HAP-1 (cell line): ENCODE results near the gene RAPSN.

ENCODE experiments used
- DNase-seq, 2 experiments: peaks; one replicate each; pipeline ENCODE4 v3.0.0-alpha.2; 2016 to 2020; ENCODE audit warnings: low spot score in 2 of 2
- H3K27me3 ChIP-seq: fragments of 250-450 bp; sonication (Bioruptor Pico); 2 replicates; pipeline ENCODE4 v1.5.1; 2020; ENCODE audit warnings: low read depth, mild to moderate bottlenecking, moderate library complexity
- H3K36me3 ChIP-seq: fragments of 250-450 bp; sonication (Bioruptor Pico); replicated peaks from 2 replicates; pipeline ENCODE4 v1.5.1; 2020; ENCODE audit warnings: mild to moderate bottlenecking
- H3K4me1 ChIP-seq: fragments of 250-450 bp; sonication (Bioruptor Pico); 2 replicates; pipeline ENCODE4 v1.5.1; 2020; ENCODE audit warnings: mild to moderate bottlenecking
- H3K4me3 ChIP-seq: fragments of 250-450 bp; sonication (Bioruptor Pico); 2 replicates; pipeline ENCODE4 v1.5.1; 2020; ENCODE audit warnings: mild to moderate bottlenecking, moderate library complexity
- H3K9me3 ChIP-seq: fragments of 250-450 bp; sonication (Bioruptor Pico); 2 replicates; pipeline ENCODE4 v1.5.1; 2020; ENCODE audit warnings: mild to moderate bottlenecking, moderate library complexity
- in situ Hi-C: fragments of 300-500 bp; cut with MboI; formaldehyde crosslinking; loops from 3 replicates; pipeline ENCODE4 v1.14.3; 2020; ENCODE audit warnings: low sequenced_read_pairs, inconsistent platforms, mixed read lengths

Gene RAPSN

DNA sequence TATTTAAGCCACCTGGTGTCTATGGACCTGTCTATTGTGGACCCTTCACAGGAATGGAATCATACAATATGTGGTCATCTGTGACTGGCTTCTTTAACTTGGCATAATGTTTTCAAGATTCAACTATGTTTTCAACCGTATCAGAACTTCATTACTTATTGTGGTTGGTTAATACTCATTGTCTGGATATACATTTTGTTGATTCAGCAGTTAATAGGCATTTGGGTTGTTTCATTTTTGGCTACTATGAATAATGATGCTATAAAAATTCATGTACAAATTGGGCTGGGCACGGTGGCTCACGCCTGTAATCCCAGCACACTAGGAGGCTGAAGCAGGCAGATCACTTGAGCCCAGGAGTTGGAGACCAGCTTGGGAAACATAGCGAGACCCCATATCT, 2.5 kb upstream of the RAPSN start:
- DNase-seq: no peak
- H3K4me3 ChIP-seq: no peak overlapping the region
- in situ Hi-C loops: no loop called here

DNA sequence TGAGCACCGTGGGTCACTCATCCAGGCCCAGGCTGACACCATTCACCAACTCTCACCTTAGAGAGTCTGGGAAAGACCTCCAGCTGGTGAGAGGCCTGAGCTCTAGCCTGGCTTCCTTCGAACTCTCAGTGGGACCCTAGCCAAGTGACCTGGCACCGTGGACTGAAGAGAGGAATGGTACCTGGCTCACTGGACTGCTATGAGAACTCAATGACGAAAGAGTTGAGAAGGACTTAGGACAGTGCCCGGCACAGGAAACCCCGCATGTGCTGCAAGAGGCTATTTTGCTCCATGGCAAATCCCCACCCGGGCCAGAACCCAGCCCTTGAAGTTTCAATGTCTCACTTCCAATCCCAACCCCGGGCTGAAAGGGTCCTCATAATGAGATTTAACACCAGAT, 605 bp upstream of the RAPSN start:
- Histone ChIP-seq H3K36me3 (no peaks in the 10 kb centered on the region), H3K27me3 (no peaks in the 10 kb centered on the region), H3K4me1 (no peaks in the 10 kb centered on the region), H3K9me3 (no peaks in the 10 kb centered on the region), H3K4me3 (no peak overlapping the region)
- no peak for DNase-seq
- in situ Hi-C loops: no loop called here

More for the DNA sequence above, 2.5 kb upstream of the RAPSN start:
- H3K36me3 ChIP-seq: no peaks in the 10 kb centered on the region
- H3K4me1 ChIP-seq: no peaks in the 10 kb centered on the region
- no peaks in the 10 kb centered on the region for H3K9me3 ChIP-seq
- H3K27me3 ChIP-seq: no peaks in the 10 kb centered on the region

DNA sequence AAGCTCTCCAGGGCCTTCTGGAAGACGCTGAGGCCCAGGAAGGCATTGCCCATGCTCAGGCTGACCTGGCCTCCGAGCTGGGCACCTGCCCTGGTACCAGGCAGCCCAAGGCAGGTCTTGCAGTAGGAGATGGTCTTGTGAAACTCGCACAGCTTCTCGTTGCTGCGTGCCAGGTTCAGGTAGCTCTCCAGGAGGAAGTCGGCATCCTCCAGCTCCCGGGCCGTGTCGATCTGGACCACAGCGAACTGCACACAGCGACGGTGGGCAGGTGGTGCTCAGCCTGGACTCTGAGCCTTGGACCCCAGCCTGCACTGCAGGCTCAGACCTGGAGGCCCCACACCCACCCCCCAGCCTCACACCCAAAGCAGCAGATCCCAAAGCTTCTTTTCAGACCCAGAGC, 1.0 kb downstream of the RAPSN start:
- Histone ChIP-seq H3K36me3 (no peaks in the 10 kb centered on the region), H3K4me1 (no peaks in the 10 kb centered on the region)
- in situ Hi-C loops: no loop called here

DNA sequence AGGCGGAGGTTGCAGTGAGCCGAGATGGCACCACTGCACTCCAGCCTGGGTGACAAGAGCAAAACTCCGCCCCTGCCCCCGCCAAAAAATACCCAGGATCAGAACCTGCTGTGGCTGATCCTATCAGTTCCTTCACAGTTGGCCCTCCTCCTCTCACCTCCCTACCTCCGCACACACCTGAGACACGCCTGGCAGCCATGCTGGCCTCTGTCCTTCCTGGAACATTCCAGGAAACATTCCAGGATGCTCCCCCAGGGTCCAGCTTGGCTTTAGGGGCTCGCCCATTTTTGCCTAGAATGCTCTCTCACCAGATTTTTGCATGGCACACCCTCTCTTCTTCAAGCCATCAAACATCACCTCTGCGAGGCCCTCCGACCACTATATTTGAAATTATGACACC, 2.1 kb downstream of the RAPSN start:
- no peak for DNase-seq
- in situ Hi-C loops: no loop called here
- Histone ChIP-seq H3K9me3 (no peaks in the 10 kb centered on the region), H3K27me3 (no peaks in the 10 kb centered on the region), H3K4me3 (no peak overlapping the region), H3K4me1 (no peaks in the 10 kb centered on the region), H3K36me3 (no peaks in the 10 kb centered on the region)

More for the DNA sequence above, 1.0 kb downstream of the RAPSN start:
- Histone ChIP-seq H3K4me3 (no peak overlapping the region), H3K27me3 (no peaks in the 10 kb centered on the region), H3K9me3 (no peaks in the 10 kb centered on the region)
- DNase-seq: no peak

DNA sequence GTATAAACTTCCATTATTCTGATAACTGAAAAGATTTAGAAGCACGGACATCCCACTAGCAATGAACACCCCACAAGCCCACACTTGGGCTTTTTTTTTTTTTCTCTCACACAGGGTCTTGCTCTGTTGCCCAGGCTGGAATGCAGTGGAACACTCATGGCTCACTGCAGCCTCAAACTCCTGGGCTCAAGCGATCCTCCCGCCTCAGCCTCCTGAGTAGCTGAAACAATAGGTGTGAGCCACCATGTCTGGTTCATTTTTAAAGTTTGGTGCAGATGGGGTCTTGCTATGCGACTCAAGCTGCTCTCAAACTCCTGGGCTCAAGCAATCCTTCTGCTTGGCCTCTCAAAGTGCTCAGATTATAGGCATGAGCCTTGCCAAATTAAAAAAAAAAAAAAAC, 3.1 kb downstream of the RAPSN start:
- Histone ChIP-seq H3K9me3 (no peaks in the 10 kb centered on the region), H3K4me1 (no peaks in the 10 kb centered on the region), H3K36me3 (no peaks in the 10 kb centered on the region), H3K27me3 (no peaks in the 10 kb centered on the region), H3K4me3 (no peak overlapping the region)
- in situ Hi-C loops: no loop called here
- DNase-seq: no peak

DNA sequence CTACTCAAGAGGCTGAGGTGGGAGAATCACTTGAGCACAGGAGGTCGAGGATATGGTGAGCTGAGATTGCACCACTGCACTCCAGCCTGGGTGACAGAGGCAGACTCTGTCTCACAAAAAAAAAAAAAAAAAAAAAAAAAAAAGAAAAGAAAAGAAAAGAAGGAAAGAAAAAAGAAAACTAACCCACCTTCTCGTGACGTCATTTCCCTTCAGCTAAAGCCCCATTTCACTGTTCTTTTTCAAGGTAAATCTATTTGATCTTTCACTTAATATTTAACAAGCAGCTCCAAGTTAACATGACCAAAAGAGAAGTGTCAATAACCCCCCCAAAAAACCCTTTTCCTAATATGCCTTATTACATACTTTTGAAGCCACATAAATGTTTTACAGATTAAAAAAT, 5.1 kb downstream of the RAPSN start:
- Histone ChIP-seq H3K27me3 (no peaks in the 10 kb centered on the region), H3K4me1 (no peaks in the 10 kb centered on the region), H3K36me3 (no peaks in the 10 kb centered on the region), H3K9me3 (no peaks in the 10 kb centered on the region), H3K4me3 (no peak overlapping the region)
- in situ Hi-C loops: no loop called here
- DNase-seq: no peak

DNA sequence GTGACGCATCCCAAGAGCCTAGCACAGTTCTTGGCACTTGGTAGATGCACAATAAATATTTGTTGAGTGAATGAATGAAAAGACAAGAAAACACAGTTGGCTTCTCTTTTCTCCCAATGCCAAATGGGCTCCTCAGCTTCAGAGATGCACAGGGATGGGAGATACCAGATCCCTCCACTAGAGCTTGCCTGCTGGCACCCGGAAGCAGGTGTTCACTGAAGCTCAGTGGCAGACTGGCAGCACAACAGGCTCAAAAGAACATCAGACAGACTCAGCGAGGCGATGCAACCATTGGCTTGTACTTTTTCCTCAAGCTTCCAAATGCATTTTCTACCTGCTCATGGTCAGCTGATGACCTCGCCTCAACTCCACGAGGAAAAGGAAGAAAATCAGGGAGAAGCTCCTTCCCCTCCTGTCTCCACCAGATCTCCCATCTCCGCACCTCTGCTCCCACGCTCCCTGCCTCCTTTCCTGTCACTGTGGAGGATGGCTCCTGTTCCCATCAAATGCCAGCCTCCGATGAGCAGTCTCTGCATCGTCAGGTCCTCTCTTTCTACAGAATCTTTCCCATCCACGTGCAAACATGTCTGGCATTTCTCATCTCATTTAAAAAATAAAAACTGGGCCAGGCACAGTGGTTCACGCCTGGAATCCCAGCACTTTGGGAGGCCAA, 5.8 kb downstream of the RAPSN start:
- H3K4me3 ChIP-seq: no peak overlapping the region
- H3K9me3 ChIP-seq: no peaks in the 10 kb centered on the region
- no peaks in the 10 kb centered on the region for H3K27me3 ChIP-seq
- H3K4me1 ChIP-seq: no peaks in the 10 kb centered on the region
- no peaks in the 10 kb centered on the region for H3K36me3 ChIP-seq
- DNase-seq: no peak
- in situ Hi-C loops: no loop called here

DNA sequence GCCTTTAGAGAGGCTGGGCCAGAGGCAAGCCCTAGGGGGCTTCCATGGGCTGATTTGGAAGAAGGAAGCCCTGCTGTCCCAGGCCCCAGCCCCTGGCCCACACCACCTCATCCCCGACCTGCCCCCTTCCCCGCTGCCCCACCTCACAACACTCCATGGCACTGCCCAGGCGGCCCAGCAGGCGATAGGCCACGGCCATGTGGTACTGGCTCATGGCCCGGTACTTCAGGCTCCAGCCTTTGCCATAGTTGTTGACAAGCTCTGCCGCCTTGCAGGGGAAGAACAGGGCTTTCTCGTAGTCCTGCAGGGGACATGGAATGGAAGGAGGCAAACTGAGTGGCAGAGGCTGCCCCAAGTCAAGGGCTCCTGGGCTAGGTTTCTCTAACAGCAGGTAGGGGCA, 6.4 kb downstream of the RAPSN start:
- no peak overlapping the region for H3K4me3 ChIP-seq
- H3K9me3 ChIP-seq: no peaks in the 10 kb centered on the region
- no peaks in the 10 kb centered on the region for H3K27me3 ChIP-seq
- no peak for DNase-seq
- no peaks in the 10 kb centered on the region for H3K4me1 ChIP-seq
- H3K36me3 ChIP-seq: no peaks in the 10 kb centered on the region
- in situ Hi-C loops: no loop called here

DNA sequence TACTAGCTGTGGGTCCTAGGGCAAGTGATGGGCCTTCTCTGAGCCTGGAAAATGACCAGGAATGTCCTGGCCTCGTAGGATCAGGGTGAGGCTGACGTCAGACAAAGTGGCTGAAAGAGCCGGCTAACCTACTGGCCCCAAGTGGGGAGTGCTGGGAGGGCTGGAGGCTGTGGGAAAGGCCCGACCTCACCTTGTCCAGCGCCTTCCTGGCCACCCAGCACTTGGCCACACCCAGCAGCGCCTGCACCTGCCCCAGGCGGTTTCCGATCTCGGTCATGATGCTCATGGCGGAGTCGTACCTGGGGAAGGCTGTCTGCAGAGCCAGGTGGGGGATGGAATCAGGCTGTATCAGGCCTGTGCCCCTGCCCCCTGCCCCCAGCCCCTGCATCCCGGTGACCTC, 7.5 kb downstream of the RAPSN start:
- H3K36me3 ChIP-seq: no peaks in the 10 kb centered on the region
- no peaks in the 10 kb centered on the region for H3K4me1 ChIP-seq
- H3K9me3 ChIP-seq: no peaks in the 10 kb centered on the region
- in situ Hi-C loops: no loop called here
- no peak overlapping the region for H3K4me3 ChIP-seq
- no peaks in the 10 kb centered on the region for H3K27me3 ChIP-seq
- no peak for DNase-seq

DNA sequence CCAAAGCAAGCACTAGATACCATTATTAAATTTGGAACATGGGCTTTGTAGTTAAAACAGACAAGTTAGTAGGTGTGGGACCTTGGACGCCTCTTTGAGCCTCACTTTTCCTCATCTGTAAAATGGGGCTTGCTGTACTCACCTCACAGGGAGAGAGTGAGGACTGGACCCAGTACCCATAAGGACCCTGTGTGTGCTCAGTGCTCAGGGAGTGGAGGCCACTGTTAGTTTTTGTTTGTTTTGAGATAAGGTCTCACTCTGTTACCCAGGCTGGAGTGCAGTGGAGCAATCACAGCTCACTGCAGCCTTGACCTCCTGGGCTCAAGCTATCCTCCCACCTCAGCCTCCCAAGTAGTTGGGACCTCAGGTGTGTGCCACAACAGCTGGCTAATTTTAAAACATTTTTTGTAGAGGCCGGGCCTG, 8.9 kb downstream of the RAPSN start:
- Histone ChIP-seq H3K4me1 (no peaks in the 10 kb centered on the region), H3K27me3 (no peaks in the 10 kb centered on the region), H3K4me3 (no peak overlapping the region), H3K9me3 (no peaks in the 10 kb centered on the region), H3K36me3 (no peaks in the 10 kb centered on the region)
- in situ Hi-C loops: no loop called here
- no peak for DNase-seq

DNA sequence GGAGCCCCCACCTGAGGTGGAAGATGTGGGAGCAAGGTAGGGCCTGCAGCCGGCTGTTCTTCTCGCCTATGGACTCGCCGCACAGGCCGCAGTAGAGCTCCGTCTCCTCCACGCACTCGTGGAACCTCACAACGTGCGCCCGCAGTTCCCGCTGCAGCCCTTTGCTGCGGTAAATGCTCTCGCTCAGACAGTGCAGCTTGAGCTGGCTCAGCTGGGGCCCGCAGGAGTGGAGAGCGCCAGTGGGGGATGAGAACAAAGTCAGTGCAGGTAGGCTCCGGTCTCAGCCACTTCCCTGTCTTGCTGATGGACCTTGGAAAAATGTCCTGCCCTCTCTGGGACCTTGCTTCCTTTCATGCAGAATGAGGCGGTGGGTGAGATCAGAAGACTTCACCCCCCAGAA, 10.2 kb downstream of the RAPSN start:
- DNase-seq: no peak
- Histone ChIP-seq H3K27me3 (no peaks in the 10 kb centered on the region), H3K9me3 (no peaks in the 10 kb centered on the region), H3K4me1 (no peaks in the 10 kb centered on the region), H3K36me3 (no peaks in the 10 kb centered on the region), H3K4me3 (no peak overlapping the region)
- in situ Hi-C loops: no loop called here

DNA sequence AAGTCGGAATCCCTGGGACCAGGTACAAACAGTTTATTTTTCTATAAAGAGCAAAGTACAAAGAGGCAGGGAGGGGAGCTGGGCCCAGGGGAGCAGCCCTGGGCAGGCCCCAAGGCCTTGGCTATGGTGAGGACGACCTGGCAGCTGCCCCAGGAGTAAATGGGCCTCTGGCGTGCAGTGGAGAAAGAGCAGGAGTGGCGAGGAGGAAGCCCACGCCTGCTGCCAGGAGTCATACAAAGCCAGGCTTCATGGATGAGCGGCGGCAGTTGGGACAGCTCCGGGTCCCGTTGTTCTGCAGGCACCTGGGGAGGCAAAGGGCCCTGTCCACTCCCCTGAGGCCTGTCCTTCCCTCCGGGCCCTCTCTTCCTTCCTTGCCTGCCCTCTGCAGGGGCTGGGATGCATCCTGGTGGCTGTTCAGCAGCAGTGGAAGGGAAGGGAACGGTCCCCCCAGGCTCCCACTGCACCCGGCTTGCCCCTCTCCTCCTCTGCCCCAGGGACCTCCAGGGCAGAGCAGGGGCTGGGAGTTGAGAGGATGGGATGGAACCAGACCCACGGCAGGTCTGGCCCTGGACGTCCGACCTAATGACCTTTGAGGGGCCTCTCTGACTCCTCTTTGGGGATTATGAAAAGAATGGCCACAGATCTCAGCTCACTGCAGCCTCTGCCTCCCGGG, 11.1 kb downstream of the RAPSN start:
- in situ Hi-C loops: no loop called here
- no peak for DNase-seq
- Histone ChIP-seq H3K27me3 (no peaks in the 10 kb centered on the region), H3K4me3 (no peak overlapping the region), H3K9me3 (no peaks in the 10 kb centered on the region), H3K4me1 (no peaks in the 10 kb centered on the region), H3K36me3 (no peaks in the 10 kb centered on the region)

DNA sequence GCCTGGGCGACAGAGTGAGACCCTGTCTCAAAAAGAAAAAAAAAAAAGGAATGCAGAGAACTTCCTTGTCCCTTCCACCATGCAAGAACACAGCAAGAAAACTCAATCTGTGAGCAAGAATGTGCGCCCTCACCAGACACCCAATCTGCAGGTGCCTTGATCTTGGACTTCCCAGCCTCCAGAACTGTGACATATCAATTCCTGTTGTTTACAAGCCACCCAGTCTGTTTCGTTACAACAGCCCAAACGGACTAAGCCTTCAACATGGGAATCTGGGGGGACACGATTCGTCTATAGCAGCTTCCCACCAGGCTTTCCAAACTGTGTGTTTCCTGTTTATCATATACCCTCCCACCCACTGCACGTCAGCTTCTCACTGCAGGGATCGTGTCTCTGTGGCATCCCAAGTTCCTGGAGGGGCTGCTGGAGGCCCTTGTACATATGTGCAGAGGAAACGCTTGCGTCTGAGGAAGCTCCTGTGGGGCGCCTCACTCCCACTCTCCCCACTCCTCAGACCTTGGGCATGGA, 11.7 kb downstream of the RAPSN start:
- Histone ChIP-seq H3K4me1 (no peaks in the 10 kb centered on the region), H3K9me3 (no peaks in the 10 kb centered on the region), H3K27me3 (no peaks in the 10 kb centered on the region), H3K36me3 (no peaks in the 10 kb centered on the region), H3K4me3 (no peak overlapping the region)
- in situ Hi-C loops: no loop called here
- no peak for DNase-seq

DNA sequence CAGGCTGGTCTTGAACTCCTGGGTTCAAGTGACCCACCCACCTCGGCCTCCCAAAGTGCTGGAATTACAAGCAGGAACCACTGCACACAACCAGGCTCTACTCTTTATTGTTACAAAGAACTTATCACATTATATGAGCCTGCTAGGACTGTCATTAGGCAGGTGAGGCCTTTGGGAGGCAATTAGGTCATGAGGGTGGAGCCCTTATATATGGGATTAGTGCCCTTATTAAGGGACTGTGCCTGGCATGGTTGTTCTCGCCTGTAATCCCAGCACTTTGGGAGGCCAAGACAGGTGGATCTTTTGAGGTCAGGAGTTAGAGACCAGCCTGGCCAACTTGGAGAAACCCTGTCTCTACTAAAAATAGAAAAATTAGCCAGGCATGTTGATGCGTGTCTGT, 12.2 kb downstream of the RAPSN start:
- H3K4me1 ChIP-seq: no peaks in the 10 kb centered on the region
- DNase-seq: no peak
- no peaks in the 10 kb centered on the region for H3K9me3 ChIP-seq
- no peaks in the 10 kb centered on the region for H3K27me3 ChIP-seq
- H3K36me3 ChIP-seq: no peaks in the 10 kb centered on the region
- no peak overlapping the region for H3K4me3 ChIP-seq
- in situ Hi-C loops: no loop called here
